GM18505 (cell line): Measurements from ENCODE around the gene RHAG.
"Not testable (repeated sequence)": the region's sequence is repeated elsewhere in the genome, so short reads cannot be mapped to it uniquely, and the experiment has no call there.

Experiments
- ATAC-seq: cut with Tn5 transposase; IDR thresholded peaks from one replicate; pipeline ENCODE4 v1.9.1; 2021; ENCODE audit not compliant: unreplicated experiment
- POLR2A ChIP-seq: IDR thresholded peaks from 4 replicates; pipeline ENCODE4 v1.6.1; 2011; ENCODE audit warnings: borderline replicate concordance; ENCODE audit not compliant: insufficient read depth, insufficient read length; ENCODE audit errors: extremely low read depth

RHAG gene

GRCh38 chr6:49632727-49633126 lies 3.9 kb downstream of the RHAG start:
- no peak for TF ChIP-seq POLR2A
- no peak for ATAC-seq

GRCh38 chr6:49629485-49630088 lies 7.1 kb downstream of the RHAG start:
- not testable (repeated sequence) for ATAC-seq

- no peak for TF ChIP-seq POLR2A
Measured at GRCh38 chr6:49626811-49627210, 9.8 kb downstream of the RHAG start.

GRCh38 chr6:49618257-49618656 lies 18.4 kb downstream of the RHAG start:
- TF ChIP-seq POLR2A, result no peak
- ATAC-seq, result no peak

More at GRCh38 chr6:49626811-49627210, 9.8 kb downstream of the RHAG start:
- ATAC-seq, result no peak

GRCh38 chr6:49614144-49614543 lies 22.5 kb downstream of the RHAG start:
- ATAC-seq, result not testable (repeated sequence)

- ATAC-seq, result no peak
Measured at GRCh38 chr6:49609285-49609684, 27.4 kb downstream of the RHAG start.

GRCh38 chr6:49608275-49608674 lies 28.4 kb downstream of the RHAG start:
- ATAC-seq, result not testable (repeated sequence)

More at GRCh38 chr6:49609285-49609684, 27.4 kb downstream of the RHAG start:
- TF ChIP-seq POLR2A, result no peak

- ATAC-seq, result no peak
Measured at GRCh38 chr6:49607391-49607982, 29.2 kb downstream of the RHAG start.

GRCh38 chr6:49606721-49607390 lies 29.8 kb downstream of the RHAG start:
- peak; percentile 97 for ATAC-seq
- TF ChIP-seq POLR2A, result no peak

More at GRCh38 chr6:49607391-49607982, 29.2 kb downstream of the RHAG start:
- no peak for TF ChIP-seq POLR2A

GRCh38 chr6:49604080-49604479 lies 32.6 kb downstream of the RHAG start:
- not testable (repeated sequence) for ATAC-seq

- ATAC-seq, result not testable (repeated sequence)
Measured at GRCh38 chr6:49587262-49587661, 49.4 kb downstream of the RHAG start.

GRCh38 chr6:49582529-49582928 lies 54.1 kb downstream of the RHAG start:
- ATAC-seq, result no peak
- TF ChIP-seq POLR2A, result no peak

- no peak for TF ChIP-seq POLR2A
- ATAC-seq, result no peak
Measured at GRCh38 chr6:49579649-49580048, 57.0 kb downstream of the RHAG start.

- TF ChIP-seq POLR2A, result no peak
- ATAC-seq, result no peak
Measured at GRCh38 chr6:49576618-49577017, 60.0 kb downstream of the RHAG start.
